GM13976 (cell line): ENCODE measurements around the gene CDC14A.

Source experiments
- DNase-seq: peaks from one replicate; pipeline ENCODE4 v3.0.0; 2012; ENCODE audit warnings: low spot score
- CTCF ChIP-seq: IDR thresholded peaks from 2 replicates; pipeline ENCODE4 v1.5.1; 2012; ENCODE audit warnings: borderline replicate concordance, mild to moderate bottlenecking; ENCODE audit not compliant: insufficient read depth; ENCODE audit errors: extremely low read depth, missing control alignments, control extremely low read depth
- in situ Hi-C: fragments of 300-500 bp; cut with MboI; formaldehyde crosslinking; loops from one replicate; pipeline ENCODE4 v1.12.0; 2022; ENCODE audit warnings: low sequenced_read_pairs, mixed read lengths, inconsistent platforms; ENCODE audit not compliant: unreplicated experiment

CDC14A gene

GRCh38 chr1:100538913-100539835 is 186.9 kb downstream of the CDC14A start:
- in situ Hi-C loops, result no loop called here
- DNase-seq, result peak; percentile 55
- no peak for TF ChIP-seq CTCF

DNA sequence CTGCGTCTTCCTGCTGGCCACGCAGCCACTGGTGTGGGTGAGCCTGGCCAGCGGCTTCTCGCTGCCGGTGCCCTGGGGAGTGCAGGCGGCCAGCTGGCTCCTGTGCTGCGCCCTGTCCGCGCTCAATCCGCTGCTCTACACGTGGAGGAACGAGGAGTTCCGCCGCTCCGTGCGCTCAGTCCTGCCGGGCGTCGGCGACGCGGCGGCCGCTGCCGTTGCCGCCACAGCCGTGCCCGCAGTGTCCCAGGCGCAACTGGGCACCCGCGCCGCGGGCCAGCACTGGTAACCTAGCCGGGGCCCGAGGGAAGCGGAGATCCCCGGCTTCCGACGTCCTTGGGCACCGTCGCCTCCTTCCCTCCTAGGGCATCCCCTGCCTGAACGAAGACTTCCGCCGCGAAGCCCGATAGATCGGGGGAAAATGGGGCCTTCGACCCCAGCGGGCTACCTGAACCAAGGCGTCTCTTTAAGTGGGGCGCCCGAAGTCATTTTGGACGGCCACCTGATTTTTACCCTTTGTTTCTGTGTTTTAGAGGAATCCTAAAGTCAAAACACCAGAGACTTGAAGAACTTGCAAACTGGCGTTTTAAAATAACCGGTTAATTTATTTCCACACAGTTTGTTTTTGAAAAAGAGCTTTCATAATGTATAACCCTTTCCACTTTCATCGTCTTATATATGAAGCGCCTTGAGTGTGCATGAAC is 187.7 kb downstream of the CDC14A start:
- no peak for TF ChIP-seq CTCF
- DNase-seq, result peak; percentile 53

GRCh38 chr1:100542285-100542684 is 190.0 kb downstream of the CDC14A start:
- in situ Hi-C loops, result no loop called here
- no peak for DNase-seq
- no peak for TF ChIP-seq CTCF

More for the DNA sequence above, 187.7 kb downstream of the CDC14A start:
- in situ Hi-C loops, result no loop called here

DNA sequence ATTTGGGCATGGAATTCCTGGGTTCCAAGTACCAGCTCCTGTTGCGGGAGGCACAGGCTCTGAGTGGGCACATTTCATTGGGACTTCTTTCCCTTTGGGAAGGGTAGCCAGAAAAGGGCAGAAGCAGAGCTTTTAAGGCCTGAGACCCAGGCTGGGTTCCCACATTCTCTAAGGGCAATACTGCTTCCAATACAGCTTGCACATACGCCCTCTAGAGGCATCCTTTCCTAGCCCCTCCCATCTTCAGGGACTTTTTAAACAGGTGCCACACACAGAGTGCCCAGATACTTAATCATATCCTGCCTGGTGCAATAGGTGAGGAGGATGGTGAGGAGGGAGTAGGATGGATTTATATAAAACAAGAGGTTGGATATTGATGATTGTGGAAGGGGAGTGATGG is 191.3 kb downstream of the CDC14A start:
- in situ Hi-C loops, result no loop called here
- TF ChIP-seq CTCF, result peak; percentile 32
- DNase-seq, result peak; percentile 48

GRCh38 chr1:100544791-100545190 is 192.5 kb downstream of the CDC14A start:
- no peak for TF ChIP-seq CTCF

DNA sequence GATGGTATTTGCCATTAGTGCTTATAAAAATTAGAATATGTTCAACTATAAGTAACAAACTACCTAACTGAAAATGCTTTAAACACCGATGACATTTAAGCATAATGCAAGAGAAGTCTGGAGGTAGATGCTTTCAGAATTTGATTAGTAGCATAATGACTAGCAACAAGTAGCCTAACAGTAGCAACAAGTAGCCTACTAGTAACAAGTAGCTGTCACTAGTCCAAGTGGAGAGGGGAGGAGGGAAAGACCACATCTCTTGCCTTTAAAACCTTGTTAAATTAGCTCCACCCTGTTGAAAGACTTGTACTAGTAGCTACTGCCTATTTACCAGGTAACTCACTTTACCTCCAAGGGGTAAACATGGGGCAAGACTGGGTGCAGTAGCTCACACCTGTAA is 193.5 kb downstream of the CDC14A start:
- no peak for DNase-seq
- in situ Hi-C loops, result no loop called here
- no peak for TF ChIP-seq CTCF

More at GRCh38 chr1:100544791-100545190, 192.5 kb downstream of the CDC14A start:
- DNase-seq, result no peak
- in situ Hi-C loops, result no loop called here
